Mesothelial cell of epicardium (in vitro differentiated cells): ENCODE data around the gene NTHL1. TPM values are rescaled to one million over a fixed set of nuclear protein-coding genes. Genes with fewer than 3 reads are reported as not detected.

Source experiments
- DNase-seq, 2 experiments: peaks; one replicate each; pipeline ENCODE4 v3.0.0; 2021; ENCODE audit warnings: low spot score in 2 of 2; ENCODE audit not compliant: unreplicated experiment in 2 of 2
- H3K27ac Mint-ChIP-seq: 2 replicates; pipeline ENCODE4 v1.8.0; 2021; ENCODE audit warnings: mixed read lengths
- H3K27me3 Mint-ChIP-seq: 2 replicates; pipeline ENCODE4 v1.8.0; 2021; ENCODE audit warnings: low read depth, mixed read lengths
- H3K36me3 Mint-ChIP-seq: 2 replicates; pipeline ENCODE4 v1.8.0; 2021; ENCODE audit warnings: mixed read lengths
- H3K4me1 Mint-ChIP-seq: 2 replicates; pipeline ENCODE4 v1.8.0; 2021; ENCODE audit warnings: mixed read lengths
- H3K4me3 Mint-ChIP-seq: 2 replicates; pipeline ENCODE4 v1.8.0; 2021; ENCODE audit warnings: mild to moderate bottlenecking, moderate library complexity, mixed read lengths
- H3K9me3 Mint-ChIP-seq: 2 replicates; pipeline ENCODE4 v1.8.0; 2021; ENCODE audit warnings: mixed read lengths
- microRNA-seq: library from miRNA; unstranded; fragments of <30 nt; microRNA quantifications from one replicate; pipeline ENCODE4 v1.2.0, GENCODE V29; 2021; ENCODE audit warnings: inconsistent platforms, mixed read lengths
- total RNA-seq: library from RNA; stranded (reverse); gene quantifications from 3 replicates; pipeline ENCODE4 v1.2.1, GENCODE V29; 2021
- TF ChIP-seq, protein P1 (sequence below): fragments of 200-600 bp; sonication (generic); IDR thresholded peaks from one replicate; pipeline ENCODE4 v1.5.0; 2021; ENCODE audit warnings: antibody characterized with exemption; ENCODE audit not compliant: unreplicated experiment

Gene NTHL1
- total RNA-seq, 1 donor from 2014 or later: 29.7 TPM

DNA sequence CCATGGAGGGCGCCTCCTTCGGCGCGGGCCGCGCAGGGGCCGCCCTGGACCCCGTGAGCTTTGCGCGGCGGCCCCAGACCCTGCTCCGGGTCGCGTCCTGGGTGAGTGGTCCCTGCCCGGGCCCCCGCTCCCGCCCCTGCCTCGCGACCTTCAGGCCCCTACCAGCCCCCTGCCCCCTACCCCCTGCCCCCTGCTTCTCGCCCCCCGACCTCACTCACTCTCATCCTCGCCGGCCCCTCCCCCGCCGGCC, 57.6 kb downstream of the NTHL1 start:
- Mint-ChIP-seq H3K36me3 (peaks cover 9% of the 10 kb centered on the region), H3K4me1 (peaks cover 14% of the 10 kb centered on the region)

More for the DNA sequence above, 57.6 kb downstream of the NTHL1 start:
- no peaks in the 10 kb centered on the region for H3K9me3 Mint-ChIP-seq
- TF ChIP-seq, protein P1, sequence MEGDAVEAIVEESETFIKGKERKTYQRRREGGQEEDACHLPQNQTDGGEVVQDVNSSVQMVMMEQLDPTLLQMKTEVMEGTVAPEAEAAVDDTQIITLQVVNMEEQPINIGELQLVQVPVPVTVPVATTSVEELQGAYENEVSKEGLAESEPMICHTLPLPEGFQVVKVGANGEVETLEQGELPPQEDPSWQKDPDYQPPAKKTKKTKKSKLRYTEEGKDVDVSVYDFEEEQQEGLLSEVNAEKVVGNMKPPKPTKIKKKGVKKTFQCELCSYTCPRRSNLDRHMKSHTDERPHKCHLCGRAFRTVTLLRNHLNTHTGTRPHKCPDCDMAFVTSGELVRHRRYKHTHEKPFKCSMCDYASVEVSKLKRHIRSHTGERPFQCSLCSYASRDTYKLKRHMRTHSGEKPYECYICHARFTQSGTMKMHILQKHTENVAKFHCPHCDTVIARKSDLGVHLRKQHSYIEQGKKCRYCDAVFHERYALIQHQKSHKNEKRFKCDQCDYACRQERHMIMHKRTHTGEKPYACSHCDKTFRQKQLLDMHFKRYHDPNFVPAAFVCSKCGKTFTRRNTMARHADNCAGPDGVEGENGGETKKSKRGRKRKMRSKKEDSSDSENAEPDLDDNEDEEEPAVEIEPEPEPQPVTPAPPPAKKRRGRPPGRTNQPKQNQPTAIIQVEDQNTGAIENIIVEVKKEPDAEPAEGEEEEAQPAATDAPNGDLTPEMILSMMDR: no peak
- no peak overlapping the region for H3K4me3 Mint-ChIP-seq
- peaks cover 40% of the 10 kb centered on the region for H3K27me3 Mint-ChIP-seq
- DNase-seq: no peak
- H3K27ac Mint-ChIP-seq: no peak overlapping the region

Small RNA genes lying within 50 kb of the gene (microRNA-seq; reads per million reads assigned to microRNA genes)
- not detected for gene MIR1225

Other genes with a start within 250 kb of the NTHL1 start
- gene HAGH, start 221.0 kb downstream of the NTHL1 start, total RNA-seq: 27.8 to 29.8 TPM (median 29.7 TPM) in 3 replicates
- 21.3 to 24.1 TPM (median 23.1 TPM) in 3 replicates for gene FAHD1, start 220.6 kb downstream of the NTHL1 start, total RNA-seq
- gene MEIOB, start 175.7 kb downstream of the NTHL1 start, total RNA-seq: not detected in 3 replicates
- gene HS3ST6, start 129.4 kb downstream of the NTHL1 start, total RNA-seq: 0.22 to 0.36 TPM in 2 of 3 replicates, not detected in the other
- 13.1 to 14.1 TPM (median 13.4 TPM) in 3 replicates for gene MSRB1, start 104.6 kb downstream of the NTHL1 start, total RNA-seq
- 0.40 to 0.45 TPM in 2 of 3 replicates, not detected in the other for gene RPL3L, start 93.1 kb downstream of the NTHL1 start, total RNA-seq
- gene NDUFB10, start 88.3 kb downstream of the NTHL1 start, total RNA-seq: 92.9 to 103 TPM (median 95.0 TPM) in 3 replicates
- gene RPS2, start 83.0 kb downstream of the NTHL1 start, total RNA-seq: 2,265 to 2,496 TPM (median 2,379 TPM) in 3 replicates
- gene RNF151, start 81.0 kb downstream of the NTHL1 start, total RNA-seq: not detected in 3 replicates
- 35.5 to 40.6 TPM (median 37.2 TPM) in 3 replicates for gene TBL3, start 75.8 kb downstream of the NTHL1 start, total RNA-seq
- gene NOXO1, start 66.4 kb downstream of the NTHL1 start, total RNA-seq: 0.42 to 1.3 TPM (median 0.73 TPM) in 3 replicates
- 22.8 to 26.5 TPM (median 23.7 TPM) in 3 replicates for gene GFER, start 63.6 kb downstream of the NTHL1 start, total RNA-seq
- 0.49 to 1.3 TPM (median 1.0 TPM) in 3 replicates for gene SYNGR3, start 57.9 kb downstream of the NTHL1 start, total RNA-seq
- gene ZNF598, start 38.0 kb downstream of the NTHL1 start, total RNA-seq: 50.6 to 52.7 TPM (median 52.7 TPM) in 3 replicates
- 14.0 to 16.1 TPM (median 15.4 TPM) in 3 replicates for gene NPW, start 28.0 kb downstream of the NTHL1 start, total RNA-seq
- 48.1 to 55.1 TPM (median 51.3 TPM) in 3 replicates for gene NHERF2, start 20.9 kb downstream of the NTHL1 start, total RNA-seq
- gene TSC2, start 151 bp upstream of the NTHL1 start, total RNA-seq: 242 to 250 TPM (median 243 TPM) in 3 replicates
- 173 to 183 TPM (median 175 TPM) in 3 replicates for gene PKD1, start 88.1 kb upstream of the NTHL1 start, total RNA-seq
- gene RAB26, start 100.8 kb upstream of the NTHL1 start, total RNA-seq: 1.1 to 1.5 TPM (median 1.3 TPM) in 3 replicates
- gene TRAF7, start 107.9 kb upstream of the NTHL1 start, total RNA-seq: 63.1 to 68.5 TPM (median 66.1 TPM) in 3 replicates
- 8.9 to 9.8 TPM (median 9.8 TPM) in 3 replicates for gene CASKIN1, start 148.8 kb upstream of the NTHL1 start, total RNA-seq
- gene MLST8, start 157.6 kb upstream of the NTHL1 start, total RNA-seq: 45.9 to 49.0 TPM (median 47.2 TPM) in 3 replicates
- gene BRICD5, start 163.0 kb upstream of the NTHL1 start, total RNA-seq: 11.9 to 14.4 TPM (median 13.0 TPM) in 3 replicates
- 15.2 to 17.9 TPM (median 16.8 TPM) in 3 replicates for gene PGP, start 167.0 kb upstream of the NTHL1 start, total RNA-seq
- 29.3 to 36.3 TPM (median 33.0 TPM) in 3 replicates for gene E4F1, start 175.8 kb upstream of the NTHL1 start, total RNA-seq
- 1.0 to 1.4 TPM (median 1.2 TPM) in 3 replicates for gene DNASE1L2, start 188.6 kb upstream of the NTHL1 start, total RNA-seq
- gene ECI1, start 203.8 kb upstream of the NTHL1 start, total RNA-seq: 53.3 to 54.8 TPM (median 54.5 TPM) in 3 replicates
- gene RNPS1, start 220.3 kb upstream of the NTHL1 start, total RNA-seq: 229 to 243 TPM (median 229 TPM) in 3 replicates